Esophagus (tissue), 2 donors: ENCODE measurements around the gene MON1B. TPM values are rescaled to one million over a fixed set of nuclear protein-coding genes. Genes with fewer than 3 reads are reported as not detected.
A peak's percentile ranks its signal among the peaks of the same experiment; 100 is the strongest.
"Not testable (repeated sequence)": the region's sequence is repeated elsewhere in the genome, so short reads cannot be mapped to it uniquely, and the experiment has no call there.

Experiments used
- H3K27ac ChIP-seq, 2 donors: one replicate each; pipeline ENCODE4 v1.5.1; 2013; ENCODE audit warnings: low read depth in 2 of 2, mild to moderate bottlenecking in 2 of 2, inconsistent platforms in 1 of 2, low read length in 1 of 2, moderate library complexity in 1 of 2
- H3K27me3 ChIP-seq, 2 donors: one replicate each; pipeline ENCODE4 v1.6.1; 2013; ENCODE audit warnings: low read length in 2 of 2, control low read depth in 1 of 2, mild to moderate bottlenecking in 1 of 2; ENCODE audit not compliant: insufficient read depth in 2 of 2, control insufficient read depth in 1 of 2
- H3K36me3 ChIP-seq, 2 donors: one replicate each; pipeline ENCODE4 v1.6.1; 2013; ENCODE audit warnings: low read length in 1 of 2; ENCODE audit not compliant: control insufficient read depth in 2 of 2, insufficient read depth in 2 of 2
- H3K4me1 ChIP-seq, 2 donors: one replicate each; pipeline ENCODE4 v1.6.1; 2013; ENCODE audit warnings: low read length in 1 of 2; ENCODE audit not compliant: control insufficient read depth in 2 of 2, insufficient read depth in 2 of 2
- H3K4me3 ChIP-seq, 2 donors: one replicate each; pipeline ENCODE4 v1.5.1; 2013; ENCODE audit warnings: low read length in 2 of 2, mild to moderate bottlenecking in 2 of 2, low read depth in 1 of 2, moderate library complexity in 1 of 2
- H3K9me3 ChIP-seq, 2 donors: one replicate each; pipeline ENCODE4 v1.6.1; 2013; ENCODE audit warnings: mild to moderate bottlenecking in 2 of 2, low read depth in 1 of 2, low read length in 1 of 2, moderate library complexity in 1 of 2; ENCODE audit not compliant: control insufficient read depth in 2 of 2, insufficient read depth in 1 of 2
- WGBS, 2 donors: extraction: QIAGEN DNeasy Blood & Tissue Kit; methylation state at CpG; one replicate each; pipeline ENCODE4 v1.1.7; 2013; 5-methylcytosine and 5-hydroxymethylcytosine counted together
- polyA plus RNA-seq, 2 donors: library from polyadenylated mRNA; stranded (reverse); fragments of 200-250 nt; gene quantifications; one replicate each; pipeline ENCODE4 v1.2.3, GENCODE V29; 2013
- donor health status: healthy with polysubstance abuse.
- donor health status: Bipolar disorder and iron deficiency.

Gene MON1B
- polyA plus RNA-seq: 10 to 100 TPM; 12.3 to 14.8 TPM

- Histone ChIP-seq H3K9me3 (no peaks in the 10 kb centered on the region), H3K27me3 (no peaks in the 10 kb centered on the region), H3K36me3 (peaks cover 7 to 23% of the 10 kb centered on the region in 2 donors), H3K4me1 (no peaks in the 10 kb centered on the region), H3K4me3 (peak within 1 kb of the TSS; percentile 75 to 96), H3K27ac (peak within 1 kb of the TSS; percentile 96 to 100)
- 0% methylated on average over 63 of the region's 63 CpGs for WGBS, 2 donors
Measured at GRCh38 chr16:77190478-77191258, at the start of gene MON1B. Gene MON1B (plus strand): TSS chr16:77191190. CDS start chr16:77191486, 296 bp downstream.

- no peak overlapping the region for H3K4me3 ChIP-seq
- H3K27me3 ChIP-seq: no peaks in the 10 kb centered on the region
- no peaks in the 10 kb centered on the region for H3K4me1 ChIP-seq
- no peaks in the 10 kb centered on the region for H3K9me3 ChIP-seq
- no peak overlapping the region for H3K27ac ChIP-seq
- no peaks in the 10 kb centered on the region for H3K36me3 ChIP-seq
Measured at GRCh38 chr16:77143364-77143763, 47.6 kb upstream of the MON1B start.

GRCh38 chr16:77148121-77148520 is 42.9 kb upstream of the MON1B start:
- Histone ChIP-seq H3K36me3 (no peaks in the 10 kb centered on the region), H3K27ac (no peak overlapping the region), H3K4me3 (no peak overlapping the region), H3K27me3 (no peaks in the 10 kb centered on the region), H3K9me3 (no peaks in the 10 kb centered on the region), H3K4me1 (no peaks in the 10 kb centered on the region)
- 73 to 81% methylated on average over 4 of the region's 4 CpGs for WGBS, 2 donors

- Histone ChIP-seq H3K27ac (no peak overlapping the region), H3K27me3 (no peaks in the 10 kb centered on the region), H3K9me3 (peaks cover 0 to 3% of the 10 kb centered on the region in 2 donors), H3K4me1 (no peaks in the 10 kb centered on the region), H3K36me3 (no peaks in the 10 kb centered on the region), H3K4me3 (no peak overlapping the region)
- 39 to 40% methylated on average over 3 of the region's 3 CpGs for WGBS, 2 donors
Measured at GRCh38 chr16:77157346-77158058, 33.5 kb upstream of the MON1B start.

GRCh38 chr16:77158293-77158692 is 32.7 kb upstream of the MON1B start:
- Histone ChIP-seq H3K27me3 (no peaks in the 10 kb centered on the region), H3K4me3 (no peak overlapping the region), H3K27ac (no peak overlapping the region), H3K9me3 (peaks cover 0 to 3% of the 10 kb centered on the region in 2 donors), H3K36me3 (no peaks in the 10 kb centered on the region), H3K4me1 (no peaks in the 10 kb centered on the region)
- 89 to 90% methylated on average over 6 of the region's 6 CpGs for WGBS, 2 donors

- Histone ChIP-seq H3K27me3 (no peaks in the 10 kb centered on the region), H3K27ac (no peak overlapping the region)
- WGBS, 2 donors: 79 to 87% methylated on average over 2 of the region's 2 CpGs
Measured at GRCh38 chr16:77165006-77165405, 26.0 kb upstream of the MON1B start.

GRCh38 chr16:77165536-77166236 is 25.3 kb upstream of the MON1B start:
- H3K4me1 ChIP-seq, H3K36me3 ChIP-seq, H3K27me3 ChIP-seq, H3K27ac ChIP-seq, H3K9me3 ChIP-seq, H3K4me3 ChIP-seq: not testable (repeated sequence)
- WGBS, 2 donors: 80 to 82% methylated on average over 9 of the region's 9 CpGs

More at GRCh38 chr16:77165006-77165405, 26.0 kb upstream of the MON1B start:
- Histone ChIP-seq H3K9me3 (no peaks in the 10 kb centered on the region), H3K36me3 (no peaks in the 10 kb centered on the region), H3K4me3 (no peak overlapping the region), H3K4me1 (no peaks in the 10 kb centered on the region)

- 68 to 69% methylated on average over 2 of the region's 2 CpGs for WGBS, 2 donors
- no peaks in the 10 kb centered on the region for H3K27me3 ChIP-seq
- H3K36me3 ChIP-seq: no peaks in the 10 kb centered on the region
- H3K4me3 ChIP-seq: no peak overlapping the region
- no peak overlapping the region for H3K27ac ChIP-seq
- H3K9me3 ChIP-seq: no peaks in the 10 kb centered on the region
- H3K4me1 ChIP-seq: no peaks in the 10 kb centered on the region
Measured at GRCh38 chr16:77166726-77167125, 24.3 kb upstream of the MON1B start.

- no peak overlapping the region for H3K27ac ChIP-seq
- H3K27me3 ChIP-seq: no peaks in the 10 kb centered on the region
- 63 to 77% methylated on average over 4 of the region's 4 CpGs for WGBS, 2 donors
- no peaks in the 10 kb centered on the region for H3K36me3 ChIP-seq
- no peaks in the 10 kb centered on the region for H3K4me1 ChIP-seq
- no peaks in the 10 kb centered on the region for H3K9me3 ChIP-seq
- no peak overlapping the region for H3K4me3 ChIP-seq
Measured at GRCh38 chr16:77168901-77169300, 22.1 kb upstream of the MON1B start.
